Daoy (cell line): ENCODE results near the gene ACSL3. TPM values are rescaled to one million over a fixed set of nuclear protein-coding genes. Genes with fewer than 3 reads are reported as not detected.
"Not testable (repeated sequence)": the region's sequence is repeated elsewhere in the genome, so short reads cannot be mapped to it uniquely, and the experiment has no call there.

Source experiments
- DNase-seq: peaks from one replicate; pipeline ENCODE4 v3.0.0-alpha.2; 2015; ENCODE audit warnings: low read depth
- total RNA-seq: library from RNA; depleted of rRNA; stranded (reverse); fragments of >200 nt; shearing (Covaris generic); gene quantifications from 2 replicates; pipeline ENCODE4 v1.2.3, GENCODE V29; 2014

Gene ACSL3
- total RNA-seq, 1 experiment from 2014 or later, result 76.2 TPM

DNA sequence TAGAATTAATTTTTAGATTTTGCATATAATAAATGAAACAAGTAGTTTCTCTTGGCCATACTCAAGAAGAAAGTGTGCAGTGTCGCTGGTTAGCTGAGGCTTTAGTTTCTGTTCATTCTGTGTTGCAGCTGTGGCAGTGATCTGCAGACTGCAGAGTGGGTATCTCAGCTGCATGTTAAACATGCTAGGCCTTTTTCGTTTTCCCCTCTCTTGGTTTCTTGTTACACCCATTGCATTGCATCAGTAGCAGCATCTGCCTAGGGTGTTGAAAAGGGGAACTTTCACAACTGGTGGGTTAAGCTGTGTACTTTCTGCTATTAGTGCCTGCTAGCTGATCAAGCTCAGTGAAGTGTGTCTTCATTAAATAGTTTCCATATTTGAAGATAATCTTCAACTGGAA is 51.3 kb downstream of the ACSL3 start:
- DNase-seq, result no peak

DNA sequence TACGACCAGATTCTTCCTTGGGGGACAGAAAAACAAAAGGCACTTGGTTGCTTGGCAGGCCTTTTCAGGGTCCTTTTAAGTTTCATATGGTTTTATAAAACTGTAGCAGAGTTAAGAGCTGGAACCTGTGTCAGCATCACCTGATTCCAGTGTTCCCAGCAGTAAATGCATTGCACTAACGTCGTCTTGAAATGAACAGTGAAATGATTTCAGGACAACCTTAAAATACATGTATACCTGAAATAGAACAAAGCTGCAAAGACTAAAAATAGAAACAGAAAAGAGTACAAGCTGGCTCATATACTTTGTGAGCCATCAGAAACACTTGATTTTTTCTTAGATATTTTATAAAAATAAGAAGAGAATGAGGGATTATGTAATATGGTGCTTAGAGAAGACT is 51.9 kb downstream of the ACSL3 start:
- DNase-seq, result no peak

- no peak for DNase-seq
Observed at GRCh38 chr2:222915092-222915957, 54.5 kb downstream of the ACSL3 start.

GRCh38 chr2:222916229-222917197 is 55.7 kb downstream of the ACSL3 start:
- DNase-seq, result no peak

GRCh38 chr2:222917212-222917611 is 56.4 kb downstream of the ACSL3 start:
- not testable (repeated sequence) for DNase-seq

GRCh38 chr2:222919841-222920526 is 59.1 kb downstream of the ACSL3 start:
- peak; percentile 81 for DNase-seq

- DNase-seq, result no peak
Observed at GRCh38 chr2:222920657-222921186, 59.9 kb downstream of the ACSL3 start.

- DNase-seq, result no peak
Observed at GRCh38 chr2:222922019-222922800, 61.4 kb downstream of the ACSL3 start.

DNA sequence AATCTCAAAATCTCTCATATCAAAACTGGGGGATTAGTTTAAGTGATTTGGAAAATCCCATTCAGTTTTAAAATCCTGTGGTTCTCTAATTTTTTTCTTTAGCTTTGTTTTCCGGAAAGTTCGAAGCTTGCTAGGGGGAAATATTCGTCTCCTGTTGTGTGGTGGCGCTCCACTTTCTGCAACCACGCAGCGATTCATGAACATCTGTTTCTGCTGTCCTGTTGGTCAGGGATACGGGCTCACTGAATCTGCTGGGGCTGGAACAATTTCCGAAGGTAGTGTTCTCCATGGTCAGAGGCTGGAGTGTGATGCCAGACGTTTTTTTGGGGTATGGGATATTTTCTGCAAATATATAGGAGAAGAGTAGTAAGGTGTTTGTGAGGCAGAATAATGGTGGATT is 66.1 kb downstream of the ACSL3 start:
- DNase-seq, result no peak

GRCh38 chr2:222927600-222927999 is 66.8 kb downstream of the ACSL3 start:
- DNase-seq, result no peak

GRCh38 chr2:222928335-222928734 is 67.5 kb downstream of the ACSL3 start:
- DNase-seq, result no peak

DNA sequence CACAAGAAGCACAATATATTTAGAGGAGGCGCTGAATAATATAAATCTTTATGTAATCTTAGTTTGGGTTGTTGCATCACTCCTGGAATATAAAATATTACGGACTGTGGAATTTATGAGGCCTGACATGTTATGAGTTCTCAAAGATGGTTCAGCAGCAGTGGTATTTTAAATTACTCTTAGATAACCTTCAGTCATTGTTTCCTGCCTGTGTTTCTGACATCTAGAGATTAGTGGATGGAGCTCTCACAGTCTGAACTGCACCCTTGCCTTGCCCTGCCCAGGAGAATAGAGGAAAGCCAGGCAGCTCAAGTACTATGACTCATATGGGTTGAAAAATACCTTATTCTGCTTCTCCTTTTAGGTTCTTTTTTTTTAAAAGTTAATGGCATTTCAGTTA is 70.0 kb downstream of the ACSL3 start:
- DNase-seq, result no peak

DNA sequence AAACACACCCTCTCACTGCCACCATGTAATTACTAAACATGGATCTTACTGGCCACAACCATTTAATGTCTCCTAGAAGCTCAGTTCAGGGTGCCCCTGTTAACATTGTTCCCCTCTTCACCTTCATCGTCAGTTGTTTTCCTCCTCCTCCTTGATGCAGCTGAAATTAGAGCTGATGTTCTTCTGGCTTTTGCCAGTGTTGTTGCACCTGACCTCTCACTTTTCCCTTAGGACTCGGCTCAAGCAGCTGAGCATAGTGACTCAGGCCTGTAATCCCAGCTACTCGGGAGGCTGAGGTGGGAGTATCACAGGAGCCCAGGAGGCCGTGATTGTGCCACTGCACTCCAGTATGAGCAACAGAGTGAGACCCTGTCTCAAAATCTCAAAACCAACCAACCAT is 70.8 kb downstream of the ACSL3 start:
- DNase-seq, result no peak

DNA sequence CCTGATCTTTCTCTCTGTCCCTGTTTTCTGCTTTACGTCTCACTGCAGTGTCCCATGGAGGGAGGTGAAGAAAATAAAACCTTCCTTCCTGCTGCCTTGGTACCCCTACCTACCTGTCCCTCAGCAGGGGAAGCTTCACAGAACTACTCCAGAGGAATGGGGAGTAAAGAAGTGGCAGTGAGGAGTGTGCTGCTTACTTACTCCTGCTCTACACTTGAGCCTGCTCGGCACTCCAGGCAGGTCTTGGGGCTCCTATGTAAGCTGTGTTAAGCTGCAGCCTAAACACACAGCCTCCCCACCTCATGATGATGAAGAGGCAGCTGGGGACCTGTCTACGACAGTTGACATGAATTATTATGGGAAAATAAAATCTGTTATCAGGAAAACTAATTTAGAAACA is 72.6 kb downstream of the ACSL3 start:
- DNase-seq, result no peak

GRCh38 chr2:222935688-222936298 is 75.0 kb downstream of the ACSL3 start:
- no peak for DNase-seq

DNA sequence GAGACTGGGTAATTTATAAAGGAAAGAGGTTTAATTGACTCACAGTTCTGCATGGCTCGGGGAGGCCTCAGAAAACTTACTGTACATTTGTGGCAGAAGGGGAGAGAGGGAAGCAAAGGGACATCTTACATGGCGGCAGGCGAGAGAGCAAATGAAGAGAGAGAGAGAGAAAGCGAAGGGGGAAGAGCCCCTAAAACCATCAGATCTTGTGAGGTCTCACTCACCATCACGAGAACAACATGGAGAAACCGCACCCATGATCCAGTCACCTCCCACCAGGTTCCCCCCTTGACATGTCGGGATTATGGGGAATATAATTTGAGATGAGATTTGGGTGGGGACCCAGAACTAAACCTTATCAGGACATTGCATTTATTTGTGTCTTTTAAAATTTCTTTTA is 75.9 kb downstream of the ACSL3 start:
- DNase-seq, result no peak

DNA sequence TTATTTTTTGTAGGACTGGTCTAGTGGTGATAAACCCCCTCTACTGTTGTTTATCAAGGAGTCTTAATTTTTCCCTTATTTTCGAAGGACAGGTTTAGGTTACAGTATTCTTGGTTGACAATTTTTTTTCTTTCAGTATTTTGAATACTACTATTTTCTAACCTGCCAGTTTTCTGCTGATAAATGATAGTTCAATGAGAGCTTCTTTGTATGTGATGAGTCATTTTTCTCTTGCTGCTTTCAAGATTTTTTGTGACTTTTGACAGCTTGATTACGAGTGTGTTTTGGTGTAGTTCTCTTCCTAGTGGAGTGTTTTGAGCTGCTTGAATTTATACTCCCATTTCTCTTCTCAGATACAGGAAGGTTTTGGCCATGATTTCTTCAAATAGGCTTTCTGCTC is 77.5 kb downstream of the ACSL3 start:
- no peak for DNase-seq

DNA sequence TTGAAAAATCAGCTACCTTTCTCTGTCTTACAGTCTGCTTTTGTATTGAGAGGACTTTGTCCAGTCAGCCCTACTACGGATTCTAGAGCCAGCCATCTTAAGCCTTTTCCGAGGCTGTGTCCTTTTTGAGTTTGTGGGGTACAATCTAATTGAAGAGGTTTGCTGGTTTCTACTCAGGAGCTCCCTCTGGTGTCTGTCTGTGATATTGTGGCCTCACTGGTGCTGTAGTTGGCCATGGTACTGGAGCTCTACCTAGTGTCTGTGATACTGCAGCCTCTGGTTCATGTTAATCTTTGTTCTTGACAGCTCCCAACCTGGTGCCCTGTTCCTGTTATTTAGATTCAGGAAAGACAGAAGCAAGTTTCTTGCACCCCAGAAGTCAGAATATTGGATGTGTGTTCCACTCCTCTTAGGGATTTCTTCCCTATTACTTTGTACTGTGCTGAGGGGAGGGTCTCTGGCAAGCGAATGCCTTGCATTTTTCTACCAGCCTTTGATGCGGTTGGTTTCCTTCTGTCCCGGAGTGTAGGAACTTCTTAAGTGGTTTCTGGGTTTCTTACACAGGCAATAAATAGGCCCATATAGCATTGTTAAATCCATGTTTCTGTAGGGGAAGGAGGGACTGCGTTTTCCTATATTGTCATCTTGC is 78.5 kb downstream of the ACSL3 start:
- peak; percentile 64 for DNase-seq

DNA sequence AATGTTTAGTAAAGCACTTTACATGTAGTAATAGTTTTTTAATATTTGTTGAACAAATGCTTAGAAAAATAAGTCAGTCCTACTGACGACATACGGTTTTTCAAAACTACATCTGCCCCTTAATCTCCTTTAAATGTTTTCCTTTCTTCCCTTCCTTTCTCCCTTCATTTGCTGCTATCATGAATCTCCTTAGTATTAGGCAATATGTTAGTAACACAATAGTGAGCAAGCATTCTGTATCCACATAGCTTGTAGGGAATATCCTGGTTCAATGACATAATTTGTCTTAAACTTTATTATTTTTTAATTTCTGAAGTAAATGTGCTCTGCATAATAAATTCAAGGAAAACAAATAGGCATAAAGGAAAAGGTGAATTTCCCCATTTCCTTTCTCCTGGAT is 79.1 kb downstream of the ACSL3 start:
- no peak for DNase-seq

- no peak for DNase-seq
Observed at GRCh38 chr2:222941510-222942032, 80.7 kb downstream of the ACSL3 start.
